Heart left ventricle (tissue), 13 donors: ENCODE measurements around the gene NKAIN2.

Experiments
- CTCF ChIP-seq, 12 donors: fragments of 200-600 bp; sonication (generic) in 4 of 12; IDR thresholded peaks; one replicate each; pipeline versions ENCODE4 v1.5.0 to v1.8.0; 2018 to 2022; ENCODE audit warnings: antibody characterized with exemption in 12 of 12, mild to moderate bottlenecking in 5 of 12
- POLR2A ChIP-seq, 2 donors: fragments of 450-650 bp; IDR thresholded peaks; one replicate each; pipeline ENCODE4 v1.6.1; 2017; ENCODE audit warnings: antibody characterized with exemption in 2 of 2, mild to moderate bottlenecking in 2 of 2, moderate library complexity in 2 of 2
- donor health status: ischemic (EF 13 %, LVEDD 7.1; RV severe dilation, severe dysfunction).
- donor health status: DM: no; HTN: yes; CAD: no.
- donor health status: DM: no; HTN: no; CAD: no.
- donor health status: ischemic (EF 25% LVEDD 6.9; RV normal size, moderate dysfunction).
- donor health status: ischemic (EF 25% LVEDD 5.7; RV mildly dilated, moderate dysfunction).
- donor health status: ischemic (EF 35%, LVEDD 5.7; RV mildly dilated, moderate dysfunction).
- donor health status: nonischemic (EF 11% LVEDD 7.7; RV severe dilation, severe dysfunction).
- donor health status: DM: yes; HTN: yes; CAD: no.
- donor health status: PGD.
- donor health status: ischemic (EF 29% LVEDD 5.4; RV normal size, mild dysfunction).
- donor health status: nonischemic (EF 23%, LVEDD 6.1; RV moderate dilation, normal function).

- TF ChIP-seq CTCF (IDR thresholded peaks at IDR 0.05) (no peak), POLR2A (IDR thresholded peaks at IDR 0.05) (no peak)
Measured at GRCh38 chr6:124677874-124678273, 874.2 kb downstream of the NKAIN2 start.
